CD1c-positive myeloid dendritic cell (primary cell): Measurements from ENCODE around the gene WNT3.

Experiments used
- DNase-seq: peaks from one replicate; pipeline ENCODE4 v3.0.0-alpha.2; 2016; ENCODE audit errors: extremely low spot score

WNT3 gene

DNA sequence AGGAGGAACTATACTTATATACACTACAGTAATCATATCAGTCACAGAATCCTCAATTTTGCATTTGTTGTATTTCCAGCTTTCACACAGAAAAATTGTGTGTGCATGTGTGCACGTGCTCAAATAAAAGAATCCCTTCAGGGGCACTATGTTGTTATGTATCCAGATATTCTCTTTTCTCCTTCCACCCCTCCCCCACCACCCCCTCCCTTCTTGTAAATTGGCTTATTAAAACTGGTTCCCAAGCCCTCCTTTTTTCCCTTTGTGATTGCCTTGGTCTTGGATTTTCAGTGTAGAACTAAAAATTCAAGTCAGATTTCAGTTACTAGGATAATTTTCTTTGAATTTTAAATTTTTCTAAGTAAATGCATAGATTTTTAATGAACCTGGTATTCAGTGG, 86.3 kb downstream of the WNT3 start:
- DNase-seq: no peak

DNA sequence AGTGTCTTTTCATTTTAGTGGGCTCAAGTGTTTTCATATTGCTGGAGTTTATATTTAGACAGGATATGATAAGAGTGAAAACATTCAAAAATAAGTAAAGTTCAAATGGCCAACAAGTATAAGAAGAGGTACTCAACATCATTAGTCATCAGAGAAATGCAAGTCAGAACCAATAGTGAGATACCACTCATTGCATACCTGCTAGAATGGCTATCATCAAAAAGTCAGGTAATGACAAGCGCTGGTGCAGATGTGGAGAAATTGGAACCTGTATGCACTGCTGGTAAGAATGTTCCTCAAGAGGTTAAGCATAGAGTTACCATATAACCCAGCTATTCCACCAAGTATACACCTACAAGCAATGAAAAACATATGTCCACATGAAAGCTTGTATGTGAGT, 87.8 kb downstream of the WNT3 start:
- no peak for DNase-seq

DNA sequence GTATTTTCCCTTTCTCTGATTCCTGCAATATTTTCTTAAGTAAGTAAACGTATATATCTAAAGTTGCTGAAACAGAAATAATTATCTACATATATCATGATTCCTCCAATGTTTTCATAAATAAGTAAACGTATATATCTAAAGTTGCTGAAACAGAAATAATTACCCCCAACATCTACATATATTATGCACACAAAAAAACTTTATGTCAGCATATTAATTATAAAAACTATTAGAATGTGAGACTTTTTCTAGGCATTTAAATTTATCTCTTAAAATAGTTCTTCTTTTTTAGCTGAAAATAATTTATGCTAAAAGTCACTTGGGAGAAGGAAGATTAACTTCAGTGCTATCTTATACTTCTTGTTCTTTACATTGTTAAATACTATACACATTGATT, 88.5 kb downstream of the WNT3 start:
- DNase-seq: no peak

DNA sequence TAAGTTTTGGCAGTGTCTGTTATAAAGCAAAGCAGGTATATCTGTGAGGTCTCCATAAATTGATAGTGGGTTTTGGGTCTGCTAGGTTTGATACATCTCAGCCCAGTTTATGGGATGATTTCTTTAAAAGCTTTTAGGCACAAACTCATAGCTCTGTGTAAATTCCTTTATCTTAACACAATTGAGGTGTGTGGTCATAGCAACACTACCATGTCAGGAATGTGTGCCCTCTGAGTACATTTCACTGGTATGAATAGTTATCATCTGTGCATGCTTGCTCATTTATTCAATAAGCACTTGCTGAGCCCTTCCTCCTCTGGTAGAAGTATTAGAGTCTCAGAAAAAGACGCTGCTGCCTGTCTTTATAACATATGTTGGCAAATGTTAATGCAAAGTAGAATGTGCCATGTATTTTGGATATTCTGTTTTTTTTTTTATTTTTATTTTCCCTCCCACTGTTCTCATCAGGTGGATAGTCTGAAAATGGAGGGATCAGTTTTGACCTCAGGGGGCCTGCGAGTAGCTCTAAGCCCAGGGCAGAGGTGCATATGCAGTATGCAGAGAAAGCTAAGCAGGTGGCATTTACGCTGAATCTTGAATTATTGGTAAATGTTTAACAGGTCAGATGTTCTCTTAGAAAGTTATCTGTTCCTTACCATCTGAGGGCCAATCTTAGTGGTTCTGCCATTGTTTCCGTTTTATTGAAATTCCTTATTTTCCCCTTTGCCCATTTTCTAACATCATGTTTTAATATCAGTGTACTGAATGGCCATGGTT, 90.7 kb downstream of the WNT3 start:
- no peak for DNase-seq

DNA sequence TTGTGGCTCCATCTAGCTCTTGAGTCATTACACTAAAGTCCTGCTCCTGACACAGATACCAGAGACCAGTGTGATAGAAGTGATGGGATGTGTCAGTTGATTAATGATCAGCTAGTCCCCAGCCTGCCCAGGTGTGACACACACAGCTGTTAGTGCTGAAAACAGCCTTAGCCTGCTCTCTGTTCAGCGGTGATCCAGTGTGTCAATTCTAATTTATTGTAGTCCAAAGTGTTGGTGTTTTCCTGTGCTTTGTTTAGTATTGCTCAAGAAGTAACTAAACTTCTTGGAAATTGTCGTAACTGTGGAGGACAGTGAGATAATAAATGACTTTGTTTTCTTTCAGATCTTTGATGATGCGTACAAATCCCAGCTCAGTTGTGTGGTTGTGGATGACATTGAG, 92.3 kb downstream of the WNT3 start:
- no peak for DNase-seq

DNA sequence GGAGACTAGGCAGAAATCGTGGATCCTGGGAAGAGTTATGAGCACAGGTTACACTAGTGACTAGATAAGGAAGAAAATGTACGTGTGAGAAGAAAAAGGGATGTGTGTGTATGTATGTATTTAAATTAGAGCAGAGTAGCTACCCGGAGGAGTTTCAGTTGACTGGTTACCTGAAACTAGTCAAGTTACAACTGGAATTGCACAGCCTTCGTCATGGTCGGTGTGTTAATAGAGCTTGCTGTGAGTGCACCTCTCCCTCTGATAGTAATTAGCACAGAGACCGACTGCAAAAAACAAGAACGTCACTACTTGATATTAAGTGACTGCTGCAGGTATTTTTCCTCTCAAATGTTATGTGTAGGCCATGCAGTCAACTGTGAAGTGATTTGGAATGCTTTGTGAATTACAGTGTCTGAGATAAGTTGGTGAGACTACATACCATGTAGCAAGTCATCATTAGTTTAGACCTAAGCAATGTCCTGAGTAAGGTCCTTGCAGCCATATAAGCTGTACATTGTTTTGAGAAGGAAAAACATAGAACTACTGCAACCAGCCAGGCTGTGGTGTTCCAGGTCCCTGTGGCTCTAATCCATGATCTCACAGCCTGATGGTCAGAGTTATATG, 95.7 kb downstream of the WNT3 start:
- no peak for DNase-seq

DNA sequence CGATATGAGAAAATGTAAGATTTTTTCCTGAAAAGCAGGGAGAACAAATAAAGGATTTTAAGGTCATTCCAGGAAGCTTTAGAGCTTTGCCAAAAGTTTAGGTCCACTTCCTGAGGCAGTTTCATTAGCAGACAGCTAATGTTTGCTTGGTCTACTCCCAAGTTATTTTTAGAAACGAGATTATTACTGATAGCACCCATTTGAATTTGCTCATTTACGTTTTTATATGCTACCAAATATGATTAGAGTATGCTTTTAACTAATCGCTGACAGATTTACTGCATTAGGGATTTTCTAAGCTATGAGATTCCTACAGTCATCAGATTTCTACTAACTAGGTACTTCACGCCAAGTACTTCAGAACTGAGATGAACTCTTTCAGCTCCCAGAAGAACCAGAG, 98.1 kb downstream of the WNT3 start:
- DNase-seq: no peak

DNA sequence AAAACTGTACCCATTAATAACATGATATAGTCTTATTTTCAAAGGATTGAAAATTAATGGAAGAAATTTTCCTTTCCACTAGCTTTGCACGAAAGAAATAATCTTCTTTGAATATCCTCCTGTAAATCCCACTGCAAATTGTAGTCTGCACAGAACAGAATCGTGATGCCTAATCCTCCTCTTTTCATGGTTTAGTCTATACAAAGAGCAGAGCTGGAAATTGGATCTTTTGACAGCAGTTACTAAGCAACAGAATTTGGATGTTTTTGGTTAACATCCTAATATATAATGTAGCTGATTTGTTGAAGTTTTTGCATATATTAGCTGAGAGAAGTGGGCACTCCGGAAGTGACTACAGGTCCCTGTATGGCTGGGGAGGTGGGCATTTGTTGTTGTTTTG, 98.6 kb downstream of the WNT3 start:
- DNase-seq: no peak

DNA sequence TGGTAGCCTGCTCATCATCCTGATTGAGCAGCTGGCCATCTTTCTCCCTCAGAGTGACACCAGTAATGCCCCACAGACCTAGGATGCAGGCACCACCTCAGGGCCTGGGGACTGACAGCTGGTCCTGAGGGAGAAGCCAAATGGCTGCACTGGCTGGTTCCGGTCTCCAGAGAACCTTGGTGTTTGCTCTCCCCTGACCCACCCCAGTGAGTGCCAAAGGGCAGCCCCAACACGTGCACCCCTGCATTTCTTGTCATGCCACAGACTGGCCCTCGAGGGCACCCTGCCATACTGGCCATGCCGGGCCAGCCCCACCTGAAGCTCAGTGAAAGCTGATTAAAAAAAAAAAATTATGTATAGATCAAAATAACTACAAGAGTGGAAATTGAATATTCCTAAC, 100.5 kb downstream of the WNT3 start:
- no peak for DNase-seq
